ENCODE measurements around the gene ATP10B. TPM values are rescaled to one million over a fixed set of nuclear protein-coding genes. Genes with fewer than 3 reads are reported as not detected.

Gene ATP10B
- total RNA-seq, 3 donors from 2014 or later (not counting 1 experiment from before 2014, with no cell fraction given) = not detected

GRCh38 chr5:160675988-160676387, 176.0 kb downstream of the ATP10B start:
- Mint-ChIP-seq H3K9me3 (no peaks in the 10 kb centered on the region), H3K4me1 (no peaks in the 10 kb centered on the region), H3K27me3 (ENCODE audit: low read depth in 2 of 2) (peaks cover 0 to 8% of the 10 kb centered on the region in 2 donors), H3K27ac (no peak overlapping the region), H3K4me3 (no peak overlapping the region), H3K36me3 (no peaks in the 10 kb centered on the region)
- 71% methylated on average over 2 of the region's 2 CpGs for WGBS (ENCODE audit: insufficient coverage)
- DNase-seq = no peak
- Histone ChIP-seq H3K9me3 (ENCODE audit: control insufficient read depth, insufficient read depth, low read length) (no peaks in the 10 kb centered on the region), H3K27ac (ENCODE audit: low read length) (no peak overlapping the region), H3K27me3 (ENCODE audit: control insufficient read depth, insufficient read depth, low read length) (no peaks in the 10 kb centered on the region), H3K4me1 (ENCODE audit: control insufficient read depth, insufficient read depth, low read length) (no peaks in the 10 kb centered on the region), H3K4me3 (ENCODE audit: low read length) (no peak overlapping the region), H3K36me3 (ENCODE audit: control insufficient read depth, insufficient read depth, low read length) (no peaks in the 10 kb centered on the region)
- TF ChIP-seq, protein P1, sequence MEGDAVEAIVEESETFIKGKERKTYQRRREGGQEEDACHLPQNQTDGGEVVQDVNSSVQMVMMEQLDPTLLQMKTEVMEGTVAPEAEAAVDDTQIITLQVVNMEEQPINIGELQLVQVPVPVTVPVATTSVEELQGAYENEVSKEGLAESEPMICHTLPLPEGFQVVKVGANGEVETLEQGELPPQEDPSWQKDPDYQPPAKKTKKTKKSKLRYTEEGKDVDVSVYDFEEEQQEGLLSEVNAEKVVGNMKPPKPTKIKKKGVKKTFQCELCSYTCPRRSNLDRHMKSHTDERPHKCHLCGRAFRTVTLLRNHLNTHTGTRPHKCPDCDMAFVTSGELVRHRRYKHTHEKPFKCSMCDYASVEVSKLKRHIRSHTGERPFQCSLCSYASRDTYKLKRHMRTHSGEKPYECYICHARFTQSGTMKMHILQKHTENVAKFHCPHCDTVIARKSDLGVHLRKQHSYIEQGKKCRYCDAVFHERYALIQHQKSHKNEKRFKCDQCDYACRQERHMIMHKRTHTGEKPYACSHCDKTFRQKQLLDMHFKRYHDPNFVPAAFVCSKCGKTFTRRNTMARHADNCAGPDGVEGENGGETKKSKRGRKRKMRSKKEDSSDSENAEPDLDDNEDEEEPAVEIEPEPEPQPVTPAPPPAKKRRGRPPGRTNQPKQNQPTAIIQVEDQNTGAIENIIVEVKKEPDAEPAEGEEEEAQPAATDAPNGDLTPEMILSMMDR (IDR thresholded peaks at IDR 0.05) = no peak
- intact Hi-C loops (cut with micrococcal nuclease) = no loop called here
- ATAC-seq = no peak

DNA sequence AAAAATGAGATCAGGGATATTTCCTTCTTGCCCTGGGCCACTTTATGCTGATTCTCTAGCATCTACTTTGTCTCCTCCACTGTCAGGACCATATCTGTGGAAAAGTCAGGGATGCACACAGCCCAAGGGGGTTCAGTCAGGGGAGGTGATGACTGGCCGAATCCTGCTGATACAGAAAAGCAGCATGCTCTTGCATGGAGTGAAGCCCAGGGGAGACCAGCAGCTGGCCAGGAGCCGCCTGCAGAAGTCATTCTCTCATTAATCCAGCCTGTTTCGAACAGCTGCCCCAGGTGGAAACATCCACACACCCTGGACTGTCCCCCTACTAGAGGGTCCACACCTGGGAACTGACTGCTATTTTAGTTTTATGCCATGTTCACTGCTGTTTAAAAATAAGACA, 177.1 kb downstream of the ATP10B start:
- Histone ChIP-seq H3K4me1 (ENCODE audit: control insufficient read depth, insufficient read depth, low read length) (no peaks in the 10 kb centered on the region), H3K27me3 (ENCODE audit: control insufficient read depth, insufficient read depth, low read length) (no peaks in the 10 kb centered on the region), H3K9me3 (ENCODE audit: control insufficient read depth, insufficient read depth, low read length) (no peaks in the 10 kb centered on the region), H3K4me3 (ENCODE audit: low read length) (no peak overlapping the region), H3K36me3 (ENCODE audit: control insufficient read depth, insufficient read depth, low read length) (no peaks in the 10 kb centered on the region), H3K27ac (ENCODE audit: low read length) (no peak overlapping the region)
- Mint-ChIP-seq H3K4me3 (no peak overlapping the region), H3K4me1 (no peaks in the 10 kb centered on the region), H3K9me3 (no peaks in the 10 kb centered on the region), H3K36me3 (no peaks in the 10 kb centered on the region), H3K27ac (no peak overlapping the region), H3K27me3 (ENCODE audit: low read depth in 2 of 2) (peaks cover 4 to 8% of the 10 kb centered on the region in 2 donors)
- intact Hi-C loops (cut with micrococcal nuclease) = no loop called here
- DNase-seq = no peak
- ATAC-seq = no peak
- WGBS (ENCODE audit: insufficient coverage) = 77% methylated on average over 3 of the region's 3 CpGs
- TF ChIP-seq, protein P1 (IDR thresholded peaks at IDR 0.05) = no peak

DNA sequence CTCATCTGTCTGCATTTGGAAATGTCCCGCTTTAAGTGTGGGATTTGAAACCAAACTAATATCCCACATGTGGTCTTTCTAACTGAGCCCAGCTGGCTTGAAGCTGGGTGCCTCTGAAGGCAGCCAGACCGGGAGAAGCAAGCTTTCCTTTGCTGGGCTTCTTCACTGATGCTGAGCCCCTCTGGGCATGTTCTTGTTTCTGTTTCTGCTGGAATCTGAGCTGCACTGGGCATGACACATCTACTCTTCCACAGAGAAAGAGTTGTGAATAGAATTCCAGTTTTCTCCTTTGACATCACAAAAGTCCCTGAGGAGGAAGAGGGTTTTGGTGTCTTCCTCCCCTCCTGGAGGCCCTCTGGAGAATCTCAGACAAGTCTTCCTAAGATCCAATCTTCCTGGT, 179.5 kb downstream of the ATP10B start:
- peaks cover 4 to 8% of the 10 kb centered on the region in 2 donors for H3K27me3 Mint-ChIP-seq (ENCODE audit: low read depth in 2 of 2)
- intact Hi-C loops (cut with micrococcal nuclease) = no loop called here
- H3K27ac Mint-ChIP-seq = no peak overlapping the region
- Histone ChIP-seq H3K4me1 (ENCODE audit: control insufficient read depth, insufficient read depth, low read length) (no peaks in the 10 kb centered on the region), H3K27ac (ENCODE audit: low read length) (no peak overlapping the region), H3K36me3 (ENCODE audit: control insufficient read depth, insufficient read depth, low read length) (no peaks in the 10 kb centered on the region), H3K27me3 (ENCODE audit: control insufficient read depth, insufficient read depth, low read length) (no peaks in the 10 kb centered on the region), H3K4me3 (ENCODE audit: low read length) (no peak overlapping the region), H3K9me3 (ENCODE audit: control insufficient read depth, insufficient read depth, low read length) (no peaks in the 10 kb centered on the region)
- no peak for ATAC-seq
- no peaks in the 10 kb centered on the region for H3K9me3 Mint-ChIP-seq
- no peaks in the 10 kb centered on the region for H3K4me1 Mint-ChIP-seq
- no peak overlapping the region for H3K4me3 Mint-ChIP-seq
- WGBS (ENCODE audit: insufficient coverage) = 53% methylated on average over 2 of the region's 2 CpGs
- DNase-seq = no peak
- no peaks in the 10 kb centered on the region for H3K36me3 Mint-ChIP-seq
- TF ChIP-seq, protein P1 (IDR thresholded peaks at IDR 0.05) = no peak

- Histone ChIP-seq H3K9me3 (ENCODE audit: control insufficient read depth, insufficient read depth, low read length) (no peaks in the 10 kb centered on the region), H3K36me3 (ENCODE audit: control insufficient read depth, insufficient read depth, low read length) (no peaks in the 10 kb centered on the region), H3K4me3 (ENCODE audit: low read length) (no peak overlapping the region), H3K27me3 (ENCODE audit: control insufficient read depth, insufficient read depth, low read length) (no peaks in the 10 kb centered on the region), H3K4me1 (ENCODE audit: control insufficient read depth, insufficient read depth, low read length) (no peaks in the 10 kb centered on the region), H3K27ac (ENCODE audit: low read length) (no peak overlapping the region)
- DNase-seq = no peak
- ATAC-seq = no peak
- 87% methylated on average over 2 of the region's 2 CpGs for WGBS (ENCODE audit: insufficient coverage)
- Mint-ChIP-seq H3K9me3 (no peaks in the 10 kb centered on the region), H3K36me3 (no peaks in the 10 kb centered on the region), H3K4me3 (no peak overlapping the region), H3K27me3 (ENCODE audit: low read depth in 2 of 2) (peaks cover 0 to 7% of the 10 kb centered on the region in 2 donors), H3K27ac (no peak overlapping the region), H3K4me1 (no peaks in the 10 kb centered on the region)
- intact Hi-C loops (cut with micrococcal nuclease) = no loop called here
- TF ChIP-seq, protein P1 (IDR thresholded peaks at IDR 0.05) = no peak
Observed at GRCh38 chr5:160668356-160668755, 183.7 kb downstream of the ATP10B start.

Data from natural killer cell (primary cell).